Right forelimb (tissue), 1 donor: Measurements from ENCODE around the gene AMELY.
A peak's percentile ranks its signal among the peaks of the same experiment; 100 is the strongest.
"Not testable (repeated sequence)": the region's sequence is repeated elsewhere in the genome, so short reads cannot be mapped to it uniquely, and the experiment has no call there.

Source experiments
- DNase-seq: peaks from one replicate; pipeline ENCODE4 v3.0.0-alpha.2; 2018

The AMELY gene

GRCh38 chrY:6911253-6911881, at the start of gene AMELY:
Gene AMELY (minus strand): TSS chrY:6911752. CDS start chrY:6872608, 39,144 bp downstream.
- peak; percentile 45 for DNase-seq

- DNase-seq: no peak
These were observed 38.4 kb upstream of the AMELY start for GRCh38 chrY:6949947-6950346.

GRCh38 chrY:6948378-6948777, 36.8 kb upstream of the AMELY start:
- no peak for DNase-seq

- DNase-seq: no peak
These were observed 36.1 kb upstream of the AMELY start for GRCh38 chrY:6947695-6948094.

GRCh38 chrY:6935497-6935896, 23.9 kb upstream of the AMELY start:
- DNase-seq: no peak

GRCh38 chrY:6931779-6932396, 20.3 kb upstream of the AMELY start:
- no peak for DNase-seq

- no peak for DNase-seq
These were observed 17.7 kb upstream of the AMELY start for GRCh38 chrY:6929237-6929636.

GRCh38 chrY:6928265-6928664, 16.7 kb upstream of the AMELY start:
- DNase-seq: no peak

- no peak for DNase-seq
These were observed 9.5 kb upstream of the AMELY start for GRCh38 chrY:6921061-6921460.

GRCh38 chrY:6913362-6913761, 1.8 kb upstream of the AMELY start:
- no peak for DNase-seq

- peak; percentile 45 for DNase-seq
These were observed 940 bp downstream of the AMELY start, which contains the start of gene TBL1Y for GRCh38 chrY:6910372-6911252. Gene TBL1Y (plus strand): TSS chrY:6910697. CDS start chrY:7025085, 114,388 bp downstream.

GRCh38 chrY:6909856-6910255, 1.7 kb downstream of the AMELY start:
- DNase-seq: no peak

- peak; percentile 44 for DNase-seq
These were observed 2.4 kb downstream of the AMELY start for GRCh38 chrY:6909118-6909521.

GRCh38 chrY:6908021-6908420, 3.5 kb downstream of the AMELY start:
- DNase-seq: not testable (repeated sequence)

GRCh38 chrY:6907591-6907990, 4.0 kb downstream of the AMELY start:
- no peak for DNase-seq

- DNase-seq: not testable (repeated sequence)
These were observed 9.4 kb downstream of the AMELY start for GRCh38 chrY:6902116-6902515.

- no peak for DNase-seq
These were observed 16.3 kb downstream of the AMELY start for GRCh38 chrY:6895236-6895635.

GRCh38 chrY:6894496-6894895, 17.1 kb downstream of the AMELY start:
- no peak for DNase-seq

- DNase-seq: no peak
These were observed 62.2 kb downstream of the AMELY start for GRCh38 chrY:6849384-6849783.

GRCh38 chrY:6842650-6843049, 68.9 kb downstream of the AMELY start:
- DNase-seq: not testable (repeated sequence)
